Testis (tissue), 3 donors: ENCODE measurements around the gene PARD6B. TPM values are rescaled to one million over a fixed set of nuclear protein-coding genes. Genes with fewer than 3 reads are reported as not detected.
"Not testable (repeated sequence)": the region's sequence is repeated elsewhere in the genome, so short reads cannot be mapped to it uniquely, and the experiment has no call there.

Experiments used
- DNase-seq: peaks from one replicate; pipeline ENCODE4 v3.0.0-alpha.2; 2019
- H3K27ac ChIP-seq, 2 donors: fragments of 200-600 bp; sonication (generic); one replicate each; pipeline ENCODE4 v1.5.1; 2019
- H3K27me3 ChIP-seq: fragments of 200-600 bp; sonication (generic); one replicate; pipeline ENCODE4 v1.5.1; 2019
- H3K36me3 ChIP-seq: fragments of 200-600 bp; sonication (generic); one replicate; pipeline ENCODE4 v1.5.1; 2017; ENCODE audit warnings: low read depth; ENCODE audit errors: missing control alignments
- H3K4me1 ChIP-seq: fragments of 200-600 bp; sonication (generic); one replicate; pipeline ENCODE4 v1.5.1; 2019
- H3K4me3 ChIP-seq, 2 donors: fragments of 200-600 bp; sonication (generic); one replicate each; pipeline ENCODE4 v1.5.1; 2017 to 2019
- H3K9me3 ChIP-seq: fragments of 200-600 bp; sonication (generic); one replicate; pipeline ENCODE4 v1.5.1; 2017
- POLR2A ChIP-seq: fragments of 450-650 bp; IDR thresholded peaks from one replicate; pipeline ENCODE4 v1.6.1; 2017; ENCODE audit warnings: antibody characterized with exemption, mild to moderate bottlenecking, moderate library complexity
- WGBS, 2 donors: methylation state at CpG; one replicate each; pipeline ENCODE4 v1.1.5; 2018; 5-methylcytosine and 5-hydroxymethylcytosine counted together
- intact Hi-C: fragments of 100-400 bp; cut with DNase I; formaldehyde crosslinking; loops from one replicate; pipeline ENCODE4 v1.15.1; 2023; ENCODE audit warnings: low total_unique reads
- polyA plus RNA-seq: library from polyadenylated mRNA; stranded (reverse); fragments of 350-450 nt; fragmentation: Illumina TruSeq; extraction: RNeasy Lipid Tissue Mini Kit (QIAGEN cat#74804); gene quantifications from one replicate; pipeline ENCODE4 v1.2.3, GENCODE V29; 2014; ENCODE audit warnings: low read depth, low replicate concordance; ENCODE audit not compliant: insufficient read depth
- total RNA-seq, 2 donors: library from RNA; depleted of rRNA; stranded (reverse); fragments of >200 nt; gene quantifications; one replicate each; pipeline ENCODE4 v1.2.3, GENCODE V29; 2016
- TF ChIP-seq, protein P1 (sequence below), 3 experiments: fragments of 450-650 bp in 2 of 3; fragments of 200-600 bp in 1 of 3; sonication (generic) in 1 of 3; IDR thresholded peaks; one replicate each; pipeline ENCODE4 v1.5.1; 2016 to 2019; ENCODE audit warnings: antibody characterized with exemption in 3 of 3, mild to moderate bottlenecking in 2 of 3, moderate library complexity in 1 of 3

PARD6B gene
- total and polyA plus RNA-seq, 3 donors from 2014 or later, result 3.8 to 17.0 (median 15.4) TPM

- intact Hi-C loops, result no loop called here
- H3K27me3 ChIP-seq, result no peaks in the 10 kb centered on the region
- peak; percentile 17 for DNase-seq
Measured at GRCh38 chr20:50762045-50762422, 30.7 kb downstream of the PARD6B start.

DNA sequence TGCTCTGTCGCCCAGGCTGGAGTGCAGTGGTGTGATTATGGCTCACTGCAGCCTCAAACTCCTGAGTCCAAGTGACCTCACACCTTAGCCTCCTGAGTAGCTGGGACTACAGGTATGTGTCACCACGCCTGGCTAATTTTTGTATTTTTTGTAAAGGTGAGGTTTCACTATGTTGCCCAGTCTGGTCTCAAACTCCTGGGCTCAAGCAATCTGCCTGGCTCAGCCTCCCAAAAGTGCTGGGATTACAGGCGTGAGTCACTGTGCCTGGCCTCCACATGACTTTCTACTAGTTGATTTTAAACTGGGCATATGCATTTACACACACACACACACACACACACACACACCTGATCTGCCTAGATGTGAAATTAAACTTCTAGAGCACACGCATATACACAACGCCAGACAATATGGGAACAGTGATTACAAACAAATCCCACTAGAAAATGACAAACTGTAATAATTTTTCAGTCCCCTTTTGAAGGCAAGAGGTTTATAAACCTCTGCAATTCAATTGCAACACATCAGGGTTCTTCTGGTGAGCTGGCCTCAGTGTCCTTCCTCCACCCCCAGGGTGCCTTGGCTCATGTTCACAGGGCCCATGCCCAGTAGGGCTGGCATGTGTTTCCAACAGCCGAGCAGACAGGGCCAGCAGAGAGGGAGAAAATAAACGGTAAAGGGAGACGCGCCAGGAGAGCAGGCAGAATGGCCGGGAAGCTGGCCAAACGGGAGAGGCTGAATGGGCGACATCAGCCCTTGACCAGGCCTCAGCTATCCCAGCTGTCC is 31.2 kb downstream of the PARD6B start:
- Histone ChIP-seq H3K36me3 (no peaks in the 10 kb centered on the region), H3K27me3 (no peaks in the 10 kb centered on the region), H3K27ac (no peak overlapping the region), H3K4me3 (no peak overlapping the region), H3K4me1 (peaks cover 7% of the 10 kb centered on the region), H3K9me3 (no peaks in the 10 kb centered on the region)
- intact Hi-C loops, result no loop called here
- TF ChIP-seq POLR2A, result no peak
- TF ChIP-seq, protein P1, sequence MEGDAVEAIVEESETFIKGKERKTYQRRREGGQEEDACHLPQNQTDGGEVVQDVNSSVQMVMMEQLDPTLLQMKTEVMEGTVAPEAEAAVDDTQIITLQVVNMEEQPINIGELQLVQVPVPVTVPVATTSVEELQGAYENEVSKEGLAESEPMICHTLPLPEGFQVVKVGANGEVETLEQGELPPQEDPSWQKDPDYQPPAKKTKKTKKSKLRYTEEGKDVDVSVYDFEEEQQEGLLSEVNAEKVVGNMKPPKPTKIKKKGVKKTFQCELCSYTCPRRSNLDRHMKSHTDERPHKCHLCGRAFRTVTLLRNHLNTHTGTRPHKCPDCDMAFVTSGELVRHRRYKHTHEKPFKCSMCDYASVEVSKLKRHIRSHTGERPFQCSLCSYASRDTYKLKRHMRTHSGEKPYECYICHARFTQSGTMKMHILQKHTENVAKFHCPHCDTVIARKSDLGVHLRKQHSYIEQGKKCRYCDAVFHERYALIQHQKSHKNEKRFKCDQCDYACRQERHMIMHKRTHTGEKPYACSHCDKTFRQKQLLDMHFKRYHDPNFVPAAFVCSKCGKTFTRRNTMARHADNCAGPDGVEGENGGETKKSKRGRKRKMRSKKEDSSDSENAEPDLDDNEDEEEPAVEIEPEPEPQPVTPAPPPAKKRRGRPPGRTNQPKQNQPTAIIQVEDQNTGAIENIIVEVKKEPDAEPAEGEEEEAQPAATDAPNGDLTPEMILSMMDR (IDR thresholded peaks at IDR 0.05), result no peak
- 58 to 75% methylated on average over 12 of the region's 12 CpGs for WGBS, 2 donors
- DNase-seq, result peak; percentile 81

More at GRCh38 chr20:50762045-50762422, 30.7 kb downstream of the PARD6B start:
- H3K27ac ChIP-seq, result no peak overlapping the region
- TF ChIP-seq, protein P1 (IDR thresholded peaks at IDR 0.05), result no peak
- H3K36me3 ChIP-seq, result no peaks in the 10 kb centered on the region
- 34 to 48% methylated on average over 6 of the region's 6 CpGs for WGBS, 2 donors
- H3K9me3 ChIP-seq, result no peaks in the 10 kb centered on the region
- H3K4me3 ChIP-seq, result no peak overlapping the region
- H3K4me1 ChIP-seq, result peaks cover 7% of the 10 kb centered on the region

DNA sequence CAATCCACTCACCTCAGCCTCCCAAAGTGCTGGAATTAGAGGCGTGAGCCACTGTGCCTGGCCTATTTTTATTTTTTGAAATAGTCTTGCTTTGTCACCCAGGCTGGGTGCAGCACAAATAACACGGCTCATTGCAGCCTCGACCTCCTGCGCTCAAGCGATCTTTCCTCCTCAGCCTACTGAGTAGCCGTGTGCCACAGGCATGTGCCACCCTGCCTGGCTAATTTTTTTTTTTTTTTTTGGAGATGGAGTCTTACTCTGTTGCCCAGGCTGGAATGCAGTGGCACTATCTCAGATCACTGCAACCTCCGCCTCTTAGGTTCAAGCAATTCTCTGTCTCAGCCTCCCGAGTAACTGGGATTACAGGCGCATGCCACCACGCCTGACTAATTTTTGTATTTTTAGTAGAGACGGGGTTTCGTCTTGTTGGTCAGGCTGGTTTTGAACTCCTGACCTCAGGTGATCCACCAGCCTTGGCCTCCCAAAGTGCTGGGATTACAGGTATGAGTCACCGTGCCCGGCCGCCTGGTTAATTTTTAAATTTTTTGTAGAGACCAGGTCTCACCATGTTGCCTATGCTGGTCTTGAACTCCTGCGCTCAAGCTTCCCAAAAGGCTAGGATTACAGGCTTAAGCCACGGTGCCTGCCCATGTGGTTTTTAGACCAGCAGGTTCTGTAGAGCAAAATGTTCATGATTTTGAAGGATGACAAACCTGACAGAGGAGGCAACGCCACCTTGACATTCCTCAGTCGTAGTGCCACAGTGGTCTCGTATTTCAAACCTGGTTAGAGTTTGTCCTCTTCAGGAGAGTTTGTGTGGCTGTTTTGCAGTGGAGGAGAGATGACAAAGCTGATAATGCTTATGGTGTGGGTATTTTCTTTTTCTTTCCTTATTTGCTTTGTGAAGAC is 32.4 kb downstream of the PARD6B start:
- WGBS, 2 donors, result 91 to 94% methylated on average over 20 of the region's 20 CpGs
- peak; percentile 12 for DNase-seq

GRCh38 chr20:50765251-50765650 is 33.9 kb downstream of the PARD6B start:
- H3K4me3 ChIP-seq, H3K27ac ChIP-seq, H3K4me1 ChIP-seq, H3K27me3 ChIP-seq, intact Hi-C loops, H3K36me3 ChIP-seq, H3K9me3 ChIP-seq: not testable (repeated sequence)
- 85 to 86% methylated on average over 10 of the region's 10 CpGs for WGBS, 2 donors
- peak; percentile 6 for DNase-seq

More for the DNA sequence above, 32.4 kb downstream of the PARD6B start:
- H3K27ac ChIP-seq, intact Hi-C loops, H3K9me3 ChIP-seq, H3K27me3 ChIP-seq, H3K4me1 ChIP-seq, H3K36me3 ChIP-seq, H3K4me3 ChIP-seq: not testable (repeated sequence)

- no peaks in the 10 kb centered on the region for H3K27me3 ChIP-seq
- H3K27ac ChIP-seq, result no peak overlapping the region
- intact Hi-C loops, result no loop called here
- DNase-seq, result no peak
- no peaks in the 10 kb centered on the region for H3K36me3 ChIP-seq
- TF ChIP-seq, protein P1 (IDR thresholded peaks at IDR 0.05), result no peak
- no peak for TF ChIP-seq POLR2A
- no peak overlapping the region for H3K4me3 ChIP-seq
- no peaks in the 10 kb centered on the region for H3K9me3 ChIP-seq
- WGBS, 2 donors, result 59 to 80% methylated on average over 3 of the region's 3 CpGs
- H3K4me1 ChIP-seq, result peaks cover 7% of the 10 kb centered on the region
Measured at GRCh38 chr20:50765674-50766073, 34.3 kb downstream of the PARD6B start.

DNA sequence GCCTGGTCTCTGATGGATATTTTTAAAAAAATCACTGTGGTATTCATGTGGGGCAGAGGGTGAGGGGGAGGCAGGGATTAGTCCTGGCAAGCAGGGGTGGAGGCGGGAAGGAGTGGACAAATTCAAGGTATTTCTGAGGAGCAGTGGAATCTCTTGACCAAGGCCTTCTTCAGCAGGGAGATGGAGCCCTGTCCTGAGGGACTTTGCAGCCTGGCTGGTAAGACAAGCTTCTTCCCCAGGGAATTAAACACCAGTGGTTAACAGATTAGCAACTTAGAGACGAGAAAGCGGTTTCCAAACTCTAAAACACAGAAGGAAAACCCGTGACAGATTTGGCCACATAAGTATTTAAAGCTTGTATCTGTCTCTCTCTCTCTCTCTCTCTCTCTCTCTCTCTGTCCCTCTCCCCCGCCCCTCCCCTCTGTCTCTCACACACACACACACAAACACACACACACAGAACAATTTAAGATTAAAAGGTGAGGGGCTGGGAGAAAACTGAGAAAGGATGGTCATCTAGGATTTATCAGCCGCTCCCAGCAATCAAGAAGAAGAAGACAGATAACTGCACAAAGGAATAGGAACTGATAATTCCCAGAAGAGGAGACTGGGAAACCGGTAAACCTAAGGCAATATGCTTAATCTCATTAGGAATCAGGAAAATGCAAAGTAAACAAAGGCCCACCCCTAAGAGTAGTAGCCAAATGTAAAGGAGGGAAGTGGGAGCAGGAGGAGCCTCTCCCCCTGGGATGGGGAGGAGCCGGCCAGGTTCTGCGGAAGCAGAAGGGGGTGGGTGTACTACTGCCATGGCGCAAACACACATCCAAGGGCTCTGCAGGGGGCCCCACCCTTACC is 35.8 kb downstream of the PARD6B start:
- H3K27ac ChIP-seq, H3K4me1 ChIP-seq, H3K36me3 ChIP-seq, H3K27me3 ChIP-seq, H3K9me3 ChIP-seq, intact Hi-C loops, H3K4me3 ChIP-seq: not testable (repeated sequence)
- peak; percentile 13 for DNase-seq
- 65 to 73% methylated on average over 9 to 10 of the region's 10 CpGs for WGBS, 2 donors

- H3K27ac ChIP-seq, H3K36me3 ChIP-seq, H3K9me3 ChIP-seq, H3K4me1 ChIP-seq, intact Hi-C loops, H3K27me3 ChIP-seq, H3K4me3 ChIP-seq: not testable (repeated sequence)
- 68 to 71% methylated on average over 7 of the region's 7 CpGs for WGBS, 2 donors
- DNase-seq, result peak; percentile 10
Measured at GRCh38 chr20:50768991-50769390, 37.6 kb downstream of the PARD6B start.

DNA sequence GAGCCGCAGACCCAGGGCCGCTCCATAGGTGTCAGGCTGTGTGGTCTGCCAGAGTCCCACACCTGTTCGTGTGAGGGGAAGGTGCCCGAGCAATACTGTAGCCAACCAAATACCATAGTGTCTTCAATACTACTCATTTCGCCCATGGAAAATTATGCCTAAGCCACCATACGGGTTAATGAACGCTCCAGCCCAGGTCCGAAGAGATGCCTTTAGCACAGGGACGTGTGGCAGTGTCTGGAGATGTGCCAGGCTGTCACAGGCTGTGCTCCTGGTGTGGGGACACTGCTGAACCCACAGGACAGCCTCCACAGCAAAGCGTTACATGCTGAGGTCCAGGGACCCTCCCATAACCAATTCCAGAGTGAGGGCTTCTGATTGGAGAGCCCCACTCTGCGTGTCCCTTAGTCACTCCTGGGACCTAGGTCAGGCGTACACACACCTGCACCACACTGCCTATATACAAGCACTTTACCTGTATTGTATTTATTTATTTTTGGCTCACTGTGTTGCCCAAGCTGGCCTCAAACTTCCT is 38.2 kb downstream of the PARD6B start:
- intact Hi-C loops, H3K4me3 ChIP-seq, H3K4me1 ChIP-seq, H3K36me3 ChIP-seq, H3K27ac ChIP-seq, H3K9me3 ChIP-seq, H3K27me3 ChIP-seq: not testable (repeated sequence)
- DNase-seq, result peak; percentile 11
- WGBS, 2 donors, result 87 to 88% methylated on average over 5 to 9 of the region's 12 CpGs
